ENCODE data around the gene SLAMF8.

DNA sequence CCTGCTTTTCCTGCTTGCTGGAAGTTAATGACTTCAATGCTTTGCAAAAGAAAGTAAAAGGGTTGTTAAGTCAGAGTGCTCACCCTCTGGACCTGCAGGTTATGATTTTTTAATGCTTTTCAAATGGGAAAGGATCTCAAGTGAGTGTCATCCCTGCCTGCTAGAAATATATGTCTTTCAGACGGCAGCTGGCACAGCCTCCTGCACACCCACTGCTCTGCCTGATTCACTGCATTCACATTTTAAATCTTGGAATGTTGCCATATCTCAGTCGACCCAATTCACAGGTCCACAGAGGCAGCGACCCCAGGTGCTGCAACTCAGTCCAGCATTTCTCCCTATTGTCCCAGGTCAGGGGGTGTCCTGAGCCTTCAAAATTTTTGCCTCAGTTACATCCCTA lies 35.2 kb upstream of the SLAMF8 start:
- TF ChIP-seq POLR2A (IDR thresholded peaks at IDR 0.05), result no peak
- TF ChIP-seq, protein P1, sequence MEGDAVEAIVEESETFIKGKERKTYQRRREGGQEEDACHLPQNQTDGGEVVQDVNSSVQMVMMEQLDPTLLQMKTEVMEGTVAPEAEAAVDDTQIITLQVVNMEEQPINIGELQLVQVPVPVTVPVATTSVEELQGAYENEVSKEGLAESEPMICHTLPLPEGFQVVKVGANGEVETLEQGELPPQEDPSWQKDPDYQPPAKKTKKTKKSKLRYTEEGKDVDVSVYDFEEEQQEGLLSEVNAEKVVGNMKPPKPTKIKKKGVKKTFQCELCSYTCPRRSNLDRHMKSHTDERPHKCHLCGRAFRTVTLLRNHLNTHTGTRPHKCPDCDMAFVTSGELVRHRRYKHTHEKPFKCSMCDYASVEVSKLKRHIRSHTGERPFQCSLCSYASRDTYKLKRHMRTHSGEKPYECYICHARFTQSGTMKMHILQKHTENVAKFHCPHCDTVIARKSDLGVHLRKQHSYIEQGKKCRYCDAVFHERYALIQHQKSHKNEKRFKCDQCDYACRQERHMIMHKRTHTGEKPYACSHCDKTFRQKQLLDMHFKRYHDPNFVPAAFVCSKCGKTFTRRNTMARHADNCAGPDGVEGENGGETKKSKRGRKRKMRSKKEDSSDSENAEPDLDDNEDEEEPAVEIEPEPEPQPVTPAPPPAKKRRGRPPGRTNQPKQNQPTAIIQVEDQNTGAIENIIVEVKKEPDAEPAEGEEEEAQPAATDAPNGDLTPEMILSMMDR (IDR thresholded peaks at IDR 0.05), result no peak

Measured in esophagus squamous epithelium (tissue), 4 donors.